Dendritic cell treated with granulocyte-macrophage colony-stimulating factor and Interleukin-4, amounts not matched to agents 40 ng/mL and 50 ng/mL, for 4 days (primary cell): Measurements from ENCODE around the gene GZF1.
A peak's percentile ranks its signal among the peaks of the same experiment; 100 is the strongest.

Experiments
- H3K27ac Mint-ChIP-seq: one replicate; pipeline ENCODE4 v1.8.0; 2022; ENCODE audit warnings: mild to moderate bottlenecking, mixed read lengths
- H3K27me3 Mint-ChIP-seq: one replicate; pipeline ENCODE4 v1.8.0; 2022; ENCODE audit warnings: mild to moderate bottlenecking, mixed read lengths
- H3K36me3 Mint-ChIP-seq: one replicate; pipeline ENCODE4 v1.8.0; 2022; ENCODE audit warnings: low read depth, mixed read lengths
- H3K4me1 Mint-ChIP-seq: one replicate; pipeline ENCODE4 v1.8.0; 2022; ENCODE audit warnings: low read depth, mixed read lengths
- H3K4me3 Mint-ChIP-seq: one replicate; pipeline ENCODE4 v1.8.0; 2022; ENCODE audit warnings: mild to moderate bottlenecking, moderate library complexity, mixed read lengths
- H3K9me3 Mint-ChIP-seq: one replicate; pipeline ENCODE4 v1.8.0; 2022; ENCODE audit warnings: mixed read lengths
- intact Hi-C: fragments of 100-400 bp; cut with micrococcal nuclease; formaldehyde crosslinking; loops from one replicate; pipeline ENCODE4 v1.15.0; 2022

Gene GZF1

GRCh38 chr20:23413862-23414422, 52.0 kb downstream of the GZF1 start:
- no peaks in the 10 kb centered on the region for H3K9me3 Mint-ChIP-seq
- H3K4me3 Mint-ChIP-seq = no peak overlapping the region
- no peak overlapping the region for H3K27ac Mint-ChIP-seq
- intact Hi-C loops = no loop called here
- H3K27me3 Mint-ChIP-seq = no peaks in the 10 kb centered on the region
- peaks cover 22% of the 10 kb centered on the region for H3K4me1 Mint-ChIP-seq
- H3K36me3 Mint-ChIP-seq = peaks cover 5% of the 10 kb centered on the region

GRCh38 chr20:23414526-23415188, 52.7 kb downstream of the GZF1 start:
- no peak overlapping the region for H3K4me3 Mint-ChIP-seq
- peaks cover 5% of the 10 kb centered on the region for H3K36me3 Mint-ChIP-seq
- peaks cover 22% of the 10 kb centered on the region for H3K4me1 Mint-ChIP-seq
- no peaks in the 10 kb centered on the region for H3K27me3 Mint-ChIP-seq
- H3K27ac Mint-ChIP-seq = no peak overlapping the region
- H3K9me3 Mint-ChIP-seq = no peaks in the 10 kb centered on the region
- intact Hi-C loops = no loop called here

GRCh38 chr20:23415555-23415954, 53.6 kb downstream of the GZF1 start:
- Mint-ChIP-seq H3K4me1 (peaks cover 22% of the 10 kb centered on the region), H3K4me3 (no peak overlapping the region), H3K27me3 (no peaks in the 10 kb centered on the region), H3K9me3 (no peaks in the 10 kb centered on the region), H3K36me3 (peaks cover 6% of the 10 kb centered on the region), H3K27ac (no peak overlapping the region)
- intact Hi-C loops = no loop called here

GRCh38 chr20:23415959-23416583, 54.1 kb downstream of the GZF1 start:
- intact Hi-C loops = no loop called here
- Mint-ChIP-seq H3K9me3 (no peaks in the 10 kb centered on the region), H3K36me3 (peaks cover 11% of the 10 kb centered on the region), H3K4me3 (no peak overlapping the region), H3K27ac (no peak overlapping the region), H3K4me1 (peaks cover 22% of the 10 kb centered on the region), H3K27me3 (no peaks in the 10 kb centered on the region)

DNA sequence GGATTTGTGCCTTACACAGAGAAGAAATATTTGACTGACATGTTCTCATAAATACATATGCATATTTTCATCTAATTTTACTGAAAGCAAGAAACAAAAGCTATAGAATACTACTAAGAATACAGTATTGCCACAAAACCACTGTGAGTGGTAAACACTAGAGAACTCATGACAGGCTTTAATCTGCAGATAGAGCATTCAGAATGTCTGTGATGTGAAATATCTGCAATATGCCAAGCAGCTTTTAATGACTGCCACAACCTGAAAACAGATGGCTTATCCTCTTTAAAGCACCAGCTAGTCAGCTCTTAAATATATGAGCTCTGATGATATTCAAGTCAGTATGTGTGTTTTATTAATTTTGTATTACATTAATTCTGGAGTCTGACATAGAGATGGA, 55.9 kb downstream of the GZF1 start:
- H3K9me3 Mint-ChIP-seq = no peaks in the 10 kb centered on the region
- peaks cover 14% of the 10 kb centered on the region for H3K4me1 Mint-ChIP-seq
- peaks cover 17% of the 10 kb centered on the region for H3K36me3 Mint-ChIP-seq
- intact Hi-C loops = no loop called here
- H3K27me3 Mint-ChIP-seq = no peaks in the 10 kb centered on the region
- H3K27ac Mint-ChIP-seq = no peak overlapping the region
- H3K4me3 Mint-ChIP-seq = no peak overlapping the region

DNA sequence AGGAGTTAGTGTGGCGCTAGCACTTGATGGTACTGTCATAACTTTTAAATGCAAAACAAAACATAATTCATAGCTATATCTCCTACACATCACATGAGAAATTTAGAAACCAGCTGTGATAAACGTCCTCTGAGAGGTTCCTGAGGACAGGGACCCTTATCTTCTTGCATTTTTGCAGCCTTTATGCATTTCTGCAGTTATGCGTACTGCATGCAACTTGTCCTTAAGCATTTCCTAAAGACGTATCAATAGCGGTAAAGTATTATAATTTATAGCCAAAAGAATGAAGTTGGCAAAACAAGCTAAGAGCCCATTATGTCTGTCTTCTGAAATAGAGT, 57.6 kb downstream of the GZF1 start:
- H3K36me3 Mint-ChIP-seq = peaks cover 17% of the 10 kb centered on the region
- peak overlapping the region; percentile 83 for H3K27ac Mint-ChIP-seq
- H3K4me1 Mint-ChIP-seq = peaks cover 8% of the 10 kb centered on the region
- H3K4me3 Mint-ChIP-seq = peak overlapping the region; percentile 80
- peaks cover 3% of the 10 kb centered on the region for H3K27me3 Mint-ChIP-seq
- intact Hi-C loops = no loop called here
- no peaks in the 10 kb centered on the region for H3K9me3 Mint-ChIP-seq

DNA sequence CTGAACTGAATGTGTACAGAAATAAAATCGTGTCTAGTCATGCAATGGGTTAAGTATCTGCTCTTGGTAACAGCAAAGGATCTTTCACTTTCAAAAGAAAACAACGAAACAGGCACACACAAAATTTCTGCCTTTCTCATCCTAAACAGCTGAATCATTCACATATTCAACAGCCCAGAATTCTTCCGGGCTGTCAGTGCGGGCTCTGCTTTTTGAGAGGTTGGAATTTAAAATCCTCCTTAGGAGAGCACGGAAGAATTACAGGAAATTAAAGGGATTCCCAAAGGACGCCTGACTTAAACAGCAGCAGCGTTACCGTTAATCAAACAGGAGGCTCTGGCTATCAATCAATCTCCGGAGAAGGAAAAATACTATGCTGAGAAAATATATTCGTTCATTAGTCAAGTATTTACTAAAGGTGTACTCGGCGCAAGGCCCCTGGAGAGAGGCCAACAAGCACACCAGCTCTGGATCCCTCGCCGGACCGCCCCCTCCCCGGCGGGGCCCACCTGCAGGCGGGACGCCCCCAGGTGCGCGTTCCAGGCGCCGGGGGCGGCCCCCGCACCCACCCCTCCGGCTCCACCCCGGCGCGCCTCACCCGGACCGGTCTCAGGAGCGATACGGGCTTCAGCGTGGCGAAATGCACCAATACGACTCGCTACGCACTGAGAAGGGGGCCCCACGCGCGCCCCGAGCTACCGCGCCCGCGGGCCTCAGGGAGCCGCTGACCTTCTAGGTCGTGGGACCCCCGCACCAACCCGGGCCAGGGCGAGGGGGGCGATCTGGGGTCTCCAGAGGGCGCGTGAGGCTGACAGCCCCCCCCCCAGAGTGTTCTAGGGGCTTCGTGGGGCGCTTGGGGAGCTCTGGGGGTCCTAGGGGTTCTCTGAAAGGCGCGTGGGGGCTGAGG, 58.3 kb downstream of the GZF1 start:
- intact Hi-C loops = loop anchor here (5.0 kb wide), 1 partner anchor 58 kb away; the partner anchor contains the start of gene GZF1
- Mint-ChIP-seq H3K4me3 (peak overlapping the region; percentile 80), H3K27ac (peak overlapping the region; percentile 83), H3K9me3 (no peaks in the 10 kb centered on the region), H3K4me1 (peaks cover 8% of the 10 kb centered on the region), H3K27me3 (peaks cover 8% of the 10 kb centered on the region), H3K36me3 (peaks cover 17% of the 10 kb centered on the region)

GRCh38 chr20:23420943-23421931, 59.3 kb downstream of the GZF1 start, which contains the start of gene NAPB:
Gene NAPB (minus strand): TSS chr20:23421488. CDS start chr20:23421402, 86 bp downstream.
- Mint-ChIP-seq H3K36me3 (peaks cover 11% of the 10 kb centered on the region), H3K27me3 (peaks cover 8% of the 10 kb centered on the region), H3K9me3 (no peaks in the 10 kb centered on the region), H3K4me3 (peak within 1 kb of the TSS; percentile 80), H3K4me1 (peaks cover 8% of the 10 kb centered on the region), H3K27ac (peak within 1 kb of the TSS; percentile 83)
- intact Hi-C loops = loop anchor here (5.0 kb wide), 1 partner anchor 59 kb away; the partner anchor contains the start of gene GZF1
